ENCODE results near the gene MLKL.

MLKL gene

GRCh38 chr16:74700438-74701225 is at the start of gene MLKL:
MLKL (minus strand) TSS chr16:74700862; CDS start chr16:74695757, 5,105 bp downstream.
- peak; percentile 57 for DNase-seq (ENCODE audit: low spot score)

GRCh38 chr16:74749291-74750055 is 48.8 kb upstream of the MLKL start:
- no peak for DNase-seq (ENCODE audit: low spot score)

GRCh38 chr16:74748616-74749026 is 48.0 kb upstream of the MLKL start:
- DNase-seq (ENCODE audit: low spot score), result no peak

GRCh38 chr16:74747716-74748615 is 47.3 kb upstream of the MLKL start:
- DNase-seq (ENCODE audit: low spot score), result no peak

GRCh38 chr16:74745926-74746325 is 45.3 kb upstream of the MLKL start:
- no peak for DNase-seq (ENCODE audit: low spot score)

- no peak for DNase-seq (ENCODE audit: low spot score)
Observed at GRCh38 chr16:74745109-74745615, 44.5 kb upstream of the MLKL start.

GRCh38 chr16:74744566-74744965 is 43.9 kb upstream of the MLKL start:
- no peak for DNase-seq (ENCODE audit: low spot score)

GRCh38 chr16:74743668-74744299 is 43.1 kb upstream of the MLKL start:
- peak; percentile 53 for DNase-seq (ENCODE audit: low spot score)

GRCh38 chr16:74743045-74743667 is 42.5 kb upstream of the MLKL start:
- no peak for DNase-seq (ENCODE audit: low spot score)

- DNase-seq (ENCODE audit: low spot score), result no peak
Observed at GRCh38 chr16:74742051-74742481, 41.4 kb upstream of the MLKL start.

- DNase-seq (ENCODE audit: low spot score), result peak; percentile 31
Observed at GRCh38 chr16:74740795-74741304, 40.2 kb upstream of the MLKL start.

GRCh38 chr16:74739275-74739674 is 38.6 kb upstream of the MLKL start:
- no peak for DNase-seq (ENCODE audit: low spot score)

GRCh38 chr16:74738816-74739215 is 38.2 kb upstream of the MLKL start:
- no peak for DNase-seq (ENCODE audit: low spot score)

- DNase-seq (ENCODE audit: low spot score), result no peak
Observed at GRCh38 chr16:74738113-74738541, 37.5 kb upstream of the MLKL start.

- no peak for DNase-seq (ENCODE audit: low spot score)
Observed at GRCh38 chr16:74737521-74737920, 36.9 kb upstream of the MLKL start.

GRCh38 chr16:74736531-74737157 is 36.0 kb upstream of the MLKL start:
- DNase-seq (ENCODE audit: low spot score), result no peak

- no peak for DNase-seq (ENCODE audit: low spot score)
Observed at GRCh38 chr16:74735554-74735953, 34.9 kb upstream of the MLKL start.

GRCh38 chr16:74735162-74735452 is 34.4 kb upstream of the MLKL start:
- no peak for DNase-seq (ENCODE audit: low spot score)

- no peak for DNase-seq (ENCODE audit: low spot score)
Observed at GRCh38 chr16:74734361-74735161, 33.9 kb upstream of the MLKL start.
